ENCODE measurements around the gene METTL21C.

METTL21C gene

DNA sequence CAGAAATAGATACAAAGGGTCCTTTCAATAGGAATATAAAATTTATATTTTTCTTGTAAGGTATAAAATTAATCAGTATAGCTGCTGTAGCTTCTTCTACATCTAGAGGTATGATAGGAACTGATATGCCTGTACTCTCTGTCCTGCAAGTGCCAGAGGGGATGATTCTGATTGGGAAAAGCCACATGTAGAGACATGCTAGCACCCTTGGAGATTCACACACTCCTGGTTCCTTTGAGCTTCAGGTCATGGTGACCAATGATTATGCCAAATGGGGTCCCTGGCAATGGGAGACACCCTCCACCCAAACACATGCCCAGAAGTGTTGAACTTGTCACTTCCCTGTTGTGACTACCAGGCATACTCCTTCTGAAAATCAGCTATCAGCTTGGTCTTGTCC is 14.7 kb upstream of the METTL21C start:
- no peaks in the 10 kb centered on the region for H3K36me3 ChIP-seq (ENCODE audit: control insufficient read depth, insufficient read depth, low read length)
- no peak overlapping the region for H3K4me3 ChIP-seq (ENCODE audit: insufficient read depth, low read depth, low read length, poor library complexity, severe bottlenecking)
- H3K27me3 ChIP-seq (replicated peaks; ENCODE audit: control insufficient read depth, insufficient read depth, low read length, poor library complexity, severe bottlenecking), result no peaks in the 10 kb centered on the region
- DNase-seq, result no peak
- no peaks in the 10 kb centered on the region for H3K4me1 ChIP-seq (ENCODE audit: control insufficient read depth, insufficient read depth, low read length, poor library complexity, severe bottlenecking)
- no peaks in the 10 kb centered on the region for H3K9me3 ChIP-seq (ENCODE audit: control insufficient read depth, low read length)
- no peak overlapping the region for H3K27ac ChIP-seq (ENCODE audit: insufficient read depth, low read length, poor library complexity, severe bottlenecking)

DNA sequence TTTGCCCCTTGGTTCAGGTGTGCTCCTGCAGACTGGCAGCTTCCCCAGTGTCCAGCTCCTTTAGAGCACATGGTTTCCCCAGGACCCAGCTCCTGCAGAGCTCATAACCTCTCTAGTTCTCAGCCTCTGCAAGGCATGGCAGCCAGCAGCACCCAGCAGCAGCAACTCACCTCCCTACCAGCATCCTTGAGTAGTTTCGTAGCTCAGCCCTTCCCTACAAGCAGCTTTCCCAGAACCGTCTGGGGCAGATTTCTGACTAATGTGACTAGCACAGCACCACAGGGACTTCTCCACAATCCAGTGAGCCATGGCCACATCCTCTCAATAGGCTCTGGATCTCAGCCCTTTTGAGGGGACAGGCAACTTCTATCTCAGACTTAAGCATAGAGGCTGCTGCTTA is 14.1 kb upstream of the METTL21C start:
- Histone ChIP-seq H3K27ac (ENCODE audit: insufficient read depth, low read length, poor library complexity, severe bottlenecking) (no peak overlapping the region), H3K9me3 (ENCODE audit: control insufficient read depth, low read length) (no peaks in the 10 kb centered on the region), H3K36me3 (ENCODE audit: control insufficient read depth, insufficient read depth, low read length) (no peaks in the 10 kb centered on the region), H3K4me3 (ENCODE audit: insufficient read depth, low read depth, low read length, poor library complexity, severe bottlenecking) (no peak overlapping the region), H3K27me3 (replicated peaks; ENCODE audit: control insufficient read depth, insufficient read depth, low read length, poor library complexity, severe bottlenecking) (no peaks in the 10 kb centered on the region), H3K4me1 (ENCODE audit: control insufficient read depth, insufficient read depth, low read length, poor library complexity, severe bottlenecking) (no peaks in the 10 kb centered on the region)
- no peak for DNase-seq

DNA sequence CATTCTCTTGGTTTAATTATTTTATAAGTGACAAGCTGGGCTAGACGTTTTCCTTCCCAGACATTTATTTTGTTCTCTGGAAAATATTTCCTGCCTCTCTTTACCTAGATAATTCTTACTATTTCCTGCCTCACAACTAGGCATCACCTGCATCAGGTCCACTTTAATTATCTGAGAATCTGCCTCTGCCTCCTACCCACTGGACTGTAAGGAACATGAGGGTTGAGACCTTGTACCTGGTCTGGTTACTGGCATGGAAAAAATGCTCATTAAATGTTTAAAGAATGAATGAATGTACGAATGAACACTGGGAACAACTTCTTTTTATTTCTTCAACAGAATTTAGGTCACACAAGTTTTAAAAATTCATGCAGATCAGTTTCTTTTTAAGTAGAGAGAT is 13.4 kb upstream of the METTL21C start:
- H3K4me1 ChIP-seq (ENCODE audit: control insufficient read depth, insufficient read depth, low read length, poor library complexity, severe bottlenecking), result no peaks in the 10 kb centered on the region
- no peaks in the 10 kb centered on the region for H3K27me3 ChIP-seq (replicated peaks; ENCODE audit: control insufficient read depth, insufficient read depth, low read length, poor library complexity, severe bottlenecking)
- H3K9me3 ChIP-seq (ENCODE audit: control insufficient read depth, low read length), result no peaks in the 10 kb centered on the region
- no peaks in the 10 kb centered on the region for H3K36me3 ChIP-seq (ENCODE audit: control insufficient read depth, insufficient read depth, low read length)
- DNase-seq, result no peak
- no peak overlapping the region for H3K27ac ChIP-seq (ENCODE audit: insufficient read depth, low read length, poor library complexity, severe bottlenecking)
- no peak overlapping the region for H3K4me3 ChIP-seq (ENCODE audit: insufficient read depth, low read depth, low read length, poor library complexity, severe bottlenecking)

DNA sequence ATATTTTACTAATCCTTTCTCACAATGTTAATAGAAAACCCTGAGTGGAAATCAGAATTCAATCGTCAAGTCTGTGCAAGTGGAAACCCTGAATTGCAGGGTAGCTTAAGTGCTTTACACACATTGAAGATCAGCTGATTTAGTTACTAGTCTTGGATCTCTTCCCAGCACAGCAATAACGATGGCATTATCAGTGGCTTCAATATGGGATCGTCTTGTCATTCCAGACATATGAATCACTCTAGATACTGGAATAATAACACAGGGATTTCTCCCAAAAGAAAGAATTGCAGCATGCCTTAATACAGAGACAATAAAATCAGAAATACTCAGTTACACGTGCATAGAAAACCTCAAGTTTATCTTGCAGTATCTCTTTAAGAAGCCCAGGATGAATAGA is 12.6 kb upstream of the METTL21C start:
- no peaks in the 10 kb centered on the region for H3K4me1 ChIP-seq (ENCODE audit: control insufficient read depth, insufficient read depth, low read length, poor library complexity, severe bottlenecking)

DNA sequence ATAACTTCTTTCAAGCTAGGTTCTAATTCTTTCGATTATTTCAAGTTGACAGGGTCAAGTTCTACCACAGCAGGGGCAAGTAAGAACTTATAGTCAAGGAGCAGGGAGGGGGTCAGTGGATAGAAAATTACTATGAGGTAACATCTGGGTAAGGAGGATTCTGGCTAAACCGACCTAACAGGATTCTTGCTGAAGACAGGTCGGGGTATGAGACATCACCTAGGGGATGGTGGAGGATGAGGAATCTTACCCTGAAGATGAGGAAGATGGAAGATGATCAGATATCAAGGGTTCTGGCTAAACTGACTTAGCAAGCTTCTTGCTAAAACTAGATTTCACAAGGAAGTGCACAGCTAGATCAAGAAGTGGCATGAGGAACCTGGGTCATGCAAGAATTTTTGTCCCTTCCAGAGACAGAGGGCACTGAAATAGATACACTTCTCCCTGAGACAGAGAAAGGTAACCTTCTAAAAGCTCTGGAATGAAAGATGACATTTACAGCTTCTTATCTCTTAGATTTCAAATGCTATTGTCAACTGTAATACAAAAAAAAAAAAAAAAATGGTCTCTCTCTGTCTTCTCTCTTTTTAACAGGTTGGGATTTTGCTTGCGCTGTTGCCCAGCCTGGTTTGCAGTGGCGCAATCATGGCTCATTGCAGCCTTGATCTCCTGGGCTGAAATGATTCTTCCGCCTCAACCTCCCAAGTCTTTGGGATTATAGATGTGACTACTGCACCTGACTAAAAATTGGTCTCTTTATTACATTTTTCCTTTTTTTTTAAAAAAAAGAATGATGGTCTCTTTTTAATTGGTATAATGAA is 9.6 kb upstream of the METTL21C start:
- DNase-seq, result no peak
- H3K27ac ChIP-seq (ENCODE audit: insufficient read depth, low read length, poor library complexity, severe bottlenecking), result no peak overlapping the region
- H3K27me3 ChIP-seq (replicated peaks; ENCODE audit: control insufficient read depth, insufficient read depth, low read length, poor library complexity, severe bottlenecking), result no peaks in the 10 kb centered on the region
- H3K4me3 ChIP-seq (ENCODE audit: insufficient read depth, low read depth, low read length, poor library complexity, severe bottlenecking), result no peak overlapping the region
- H3K4me1 ChIP-seq (ENCODE audit: control insufficient read depth, insufficient read depth, low read length, poor library complexity, severe bottlenecking), result no peaks in the 10 kb centered on the region
- no peaks in the 10 kb centered on the region for H3K9me3 ChIP-seq (ENCODE audit: control insufficient read depth, low read length)
- no peaks in the 10 kb centered on the region for H3K36me3 ChIP-seq (ENCODE audit: control insufficient read depth, insufficient read depth, low read length)

More for the DNA sequence above, 12.6 kb upstream of the METTL21C start:
- Histone ChIP-seq H3K27me3 (replicated peaks; ENCODE audit: control insufficient read depth, insufficient read depth, low read length, poor library complexity, severe bottlenecking) (no peaks in the 10 kb centered on the region), H3K4me3 (ENCODE audit: insufficient read depth, low read depth, low read length, poor library complexity, severe bottlenecking) (no peak overlapping the region), H3K36me3 (ENCODE audit: control insufficient read depth, insufficient read depth, low read length) (no peaks in the 10 kb centered on the region), H3K27ac (ENCODE audit: insufficient read depth, low read length, poor library complexity, severe bottlenecking) (no peak overlapping the region), H3K9me3 (ENCODE audit: control insufficient read depth, low read length) (no peaks in the 10 kb centered on the region)
- no peak for DNase-seq

DNA sequence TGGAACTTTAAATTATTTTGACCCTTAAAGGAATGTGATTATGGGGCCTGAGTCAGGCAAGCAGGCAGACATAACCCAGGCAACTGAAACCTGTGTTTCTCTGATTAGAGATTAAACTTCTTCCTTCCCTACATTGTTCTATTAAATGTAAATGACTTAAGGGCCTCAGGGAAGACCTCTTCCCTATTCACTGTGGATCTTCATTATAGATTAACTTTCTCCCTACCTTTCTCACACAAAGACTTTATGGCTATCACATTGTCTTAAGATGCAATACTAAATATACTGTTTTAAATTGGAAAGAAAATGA is 8.8 kb upstream of the METTL21C start:
- DNase-seq, result no peak
- no peaks in the 10 kb centered on the region for H3K36me3 ChIP-seq (ENCODE audit: control insufficient read depth, insufficient read depth, low read length)
- H3K4me1 ChIP-seq (ENCODE audit: control insufficient read depth, insufficient read depth, low read length, poor library complexity, severe bottlenecking), result no peaks in the 10 kb centered on the region
- H3K4me3 ChIP-seq (ENCODE audit: insufficient read depth, low read depth, low read length, poor library complexity, severe bottlenecking), result no peak overlapping the region
- no peak overlapping the region for H3K27ac ChIP-seq (ENCODE audit: insufficient read depth, low read length, poor library complexity, severe bottlenecking)
- no peaks in the 10 kb centered on the region for H3K27me3 ChIP-seq (replicated peaks; ENCODE audit: control insufficient read depth, insufficient read depth, low read length, poor library complexity, severe bottlenecking)
- no peaks in the 10 kb centered on the region for H3K9me3 ChIP-seq (ENCODE audit: control insufficient read depth, low read length)

DNA sequence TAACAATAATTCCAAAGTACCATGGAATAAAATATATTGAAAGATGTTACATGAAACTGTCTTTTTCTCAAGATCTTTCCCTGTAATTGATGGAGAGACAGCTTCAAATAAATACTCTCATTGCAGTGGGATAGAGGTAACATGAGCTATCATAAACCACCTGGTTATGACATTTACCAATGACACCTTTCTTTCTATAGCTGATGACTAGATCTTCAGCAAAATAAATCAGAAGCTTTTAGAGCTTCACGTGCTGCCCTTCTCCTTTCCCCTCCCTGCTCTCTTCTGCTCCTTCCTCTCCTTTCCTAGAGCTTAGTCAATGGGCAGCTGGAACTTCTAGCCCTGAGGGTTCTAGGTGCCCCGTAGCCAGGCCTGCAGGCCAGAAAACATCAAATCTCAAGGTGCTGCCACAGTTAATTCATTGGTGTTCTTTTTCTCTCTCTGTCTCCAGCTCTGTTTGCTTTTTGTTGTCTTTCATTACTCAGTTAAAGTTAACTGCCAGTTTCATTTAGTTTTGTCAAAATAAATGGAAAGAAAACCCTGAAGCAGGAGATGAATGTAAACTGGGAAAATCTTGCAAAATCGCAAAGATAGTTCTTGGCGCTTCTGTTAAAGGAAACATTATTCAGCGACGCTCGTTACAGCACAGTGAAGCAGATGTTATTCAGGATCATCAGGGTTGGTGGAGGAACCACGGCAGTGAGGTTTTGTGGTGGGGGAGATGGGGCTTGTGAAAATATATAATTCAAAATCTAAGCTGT is 8.3 kb upstream of the METTL21C start:
- H3K36me3 ChIP-seq (ENCODE audit: control insufficient read depth, insufficient read depth, low read length), result no peaks in the 10 kb centered on the region
- no peak for DNase-seq
- no peaks in the 10 kb centered on the region for H3K27me3 ChIP-seq (replicated peaks; ENCODE audit: control insufficient read depth, insufficient read depth, low read length, poor library complexity, severe bottlenecking)
- H3K9me3 ChIP-seq (ENCODE audit: control insufficient read depth, low read length), result no peaks in the 10 kb centered on the region
- H3K4me1 ChIP-seq (ENCODE audit: control insufficient read depth, insufficient read depth, low read length, poor library complexity, severe bottlenecking), result no peaks in the 10 kb centered on the region
- no peak overlapping the region for H3K27ac ChIP-seq (ENCODE audit: insufficient read depth, low read length, poor library complexity, severe bottlenecking)
- H3K4me3 ChIP-seq (ENCODE audit: insufficient read depth, low read depth, low read length, poor library complexity, severe bottlenecking), result no peak overlapping the region

DNA sequence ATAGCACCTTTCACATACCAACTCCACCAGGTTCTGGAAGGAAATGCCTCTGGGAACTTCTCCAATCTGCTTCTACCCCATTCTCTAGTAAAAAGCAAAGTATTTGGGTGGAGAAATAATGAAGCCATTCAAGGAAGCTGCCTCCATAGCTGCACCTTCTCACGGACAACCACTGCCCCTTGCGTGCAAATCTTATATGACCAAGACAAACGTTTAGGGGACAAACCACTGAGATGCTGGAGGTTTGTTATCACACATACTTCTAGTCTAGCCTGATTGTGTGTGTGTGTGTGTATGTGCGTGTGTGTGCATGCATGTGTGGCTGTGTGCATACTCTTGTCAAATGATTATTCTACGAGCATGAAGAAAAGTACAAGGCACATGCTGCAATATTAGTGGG is 6.5 kb upstream of the METTL21C start:
- Histone ChIP-seq H3K9me3 (ENCODE audit: control insufficient read depth, low read length) (no peaks in the 10 kb centered on the region), H3K27ac (ENCODE audit: insufficient read depth, low read length, poor library complexity, severe bottlenecking) (no peak overlapping the region), H3K36me3 (ENCODE audit: control insufficient read depth, insufficient read depth, low read length) (no peaks in the 10 kb centered on the region), H3K4me1 (ENCODE audit: control insufficient read depth, insufficient read depth, low read length, poor library complexity, severe bottlenecking) (no peaks in the 10 kb centered on the region), H3K4me3 (ENCODE audit: insufficient read depth, low read depth, low read length, poor library complexity, severe bottlenecking) (no peak overlapping the region), H3K27me3 (replicated peaks; ENCODE audit: control insufficient read depth, insufficient read depth, low read length, poor library complexity, severe bottlenecking) (no peaks in the 10 kb centered on the region)
- DNase-seq, result no peak

DNA sequence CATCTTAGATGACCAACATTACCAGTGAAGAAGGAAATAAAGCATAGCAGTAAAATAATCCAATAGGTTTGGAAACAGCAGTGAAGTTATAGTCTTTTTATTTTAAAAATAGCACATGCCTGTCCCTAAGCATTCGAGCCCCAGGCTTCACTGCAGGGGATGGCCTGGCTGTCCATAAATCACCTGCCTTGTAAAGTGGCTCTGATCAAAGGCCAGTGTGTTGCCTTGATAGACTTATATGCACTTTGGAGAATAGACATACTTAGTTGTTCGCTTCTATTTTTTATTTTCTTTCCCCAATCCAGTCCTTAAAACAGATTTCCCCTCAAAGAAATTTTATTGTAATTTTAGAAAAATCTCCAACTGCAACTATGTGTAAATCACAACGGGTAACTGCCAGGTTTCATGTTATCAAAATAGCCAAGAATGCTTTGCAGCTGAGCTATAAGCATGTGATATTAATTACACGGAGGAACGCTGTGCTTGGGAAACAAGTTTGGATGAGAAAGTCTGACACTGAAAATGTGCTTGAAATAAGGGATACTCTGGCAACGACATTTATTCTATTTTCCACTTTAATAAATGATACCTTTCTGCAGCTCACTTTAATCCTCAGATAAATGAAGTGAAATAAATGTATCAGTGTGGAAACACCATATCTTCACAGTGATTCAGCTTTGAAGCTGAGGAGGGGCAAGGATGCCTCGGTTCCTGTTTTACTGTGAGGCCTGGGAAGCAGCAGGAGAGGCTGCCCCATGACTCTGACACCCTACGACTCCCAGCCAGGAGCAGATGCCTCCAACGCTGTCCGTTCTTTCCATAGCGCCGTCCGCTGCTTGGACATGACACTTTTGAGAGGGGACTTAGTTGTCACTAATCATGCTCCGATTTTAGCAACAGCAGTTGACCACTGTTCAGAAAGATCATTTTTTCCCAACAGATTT is 5.5 kb upstream of the METTL21C start:
- H3K27me3 ChIP-seq (replicated peaks; ENCODE audit: control insufficient read depth, insufficient read depth, low read length, poor library complexity, severe bottlenecking), result no peaks in the 10 kb centered on the region
- H3K4me3 ChIP-seq (ENCODE audit: insufficient read depth, low read depth, low read length, poor library complexity, severe bottlenecking), result no peak overlapping the region
- no peaks in the 10 kb centered on the region for H3K36me3 ChIP-seq (ENCODE audit: control insufficient read depth, insufficient read depth, low read length)
- DNase-seq, result no peak
- H3K4me1 ChIP-seq (ENCODE audit: control insufficient read depth, insufficient read depth, low read length, poor library complexity, severe bottlenecking), result no peaks in the 10 kb centered on the region
- no peak overlapping the region for H3K27ac ChIP-seq (ENCODE audit: insufficient read depth, low read length, poor library complexity, severe bottlenecking)
- no peaks in the 10 kb centered on the region for H3K9me3 ChIP-seq (ENCODE audit: control insufficient read depth, low read length)

All from effector memory CD4-positive, alpha-beta T cell (primary cell).